Embryonic facial prominence (tissue), 1 donor: ENCODE data around the gene RSPH9.

ENCODE experiments used
- DNase-seq: peaks from one replicate; pipeline ENCODE4 v3.0.0-alpha.2; 2016; ENCODE audit errors: extremely low spot score

The RSPH9 gene

DNA sequence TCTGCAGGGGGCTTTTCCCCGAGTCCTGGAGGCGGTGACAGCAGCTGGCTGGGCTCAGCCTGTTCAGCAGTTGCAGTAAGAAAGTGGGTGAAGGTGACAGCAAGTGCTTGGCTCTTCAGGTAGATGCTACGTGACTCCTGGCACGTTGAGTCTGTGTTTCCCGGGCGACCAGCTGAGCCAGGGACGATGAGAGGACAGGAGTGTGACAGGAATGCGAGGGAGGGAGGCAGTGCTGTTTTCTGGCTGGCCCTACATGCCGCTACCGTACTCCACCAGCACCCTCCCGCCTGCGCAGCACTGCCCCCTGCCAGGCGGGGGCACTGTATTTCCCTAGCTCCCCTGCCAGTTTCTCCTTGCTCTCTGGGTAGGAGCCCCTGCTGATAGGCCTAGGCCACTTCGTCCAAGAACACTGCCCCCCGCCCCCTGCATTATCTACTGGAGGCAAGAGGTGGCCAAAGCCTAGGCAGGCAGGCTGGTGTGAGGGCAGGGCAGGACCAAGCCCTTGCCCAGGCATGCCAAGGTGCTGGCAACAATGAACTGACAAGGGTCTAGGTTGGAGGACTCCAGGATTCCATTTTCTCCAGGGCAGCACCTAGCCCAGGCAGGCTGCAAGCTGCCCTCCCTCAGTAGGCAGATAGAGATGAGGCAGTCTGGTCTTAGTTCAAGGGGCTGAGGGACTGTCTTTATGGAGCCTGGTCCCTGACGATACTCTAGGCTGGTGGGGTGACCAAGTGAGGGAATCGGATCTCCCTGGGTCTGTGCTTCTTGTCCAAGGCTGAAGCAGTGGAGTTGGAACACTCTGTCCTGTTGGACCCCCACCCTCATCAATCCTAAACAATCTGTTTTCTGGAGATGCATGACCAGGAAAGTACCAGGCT is 23.6 kb downstream of the RSPH9 start:
- peak; percentile 45 for DNase-seq

DNA sequence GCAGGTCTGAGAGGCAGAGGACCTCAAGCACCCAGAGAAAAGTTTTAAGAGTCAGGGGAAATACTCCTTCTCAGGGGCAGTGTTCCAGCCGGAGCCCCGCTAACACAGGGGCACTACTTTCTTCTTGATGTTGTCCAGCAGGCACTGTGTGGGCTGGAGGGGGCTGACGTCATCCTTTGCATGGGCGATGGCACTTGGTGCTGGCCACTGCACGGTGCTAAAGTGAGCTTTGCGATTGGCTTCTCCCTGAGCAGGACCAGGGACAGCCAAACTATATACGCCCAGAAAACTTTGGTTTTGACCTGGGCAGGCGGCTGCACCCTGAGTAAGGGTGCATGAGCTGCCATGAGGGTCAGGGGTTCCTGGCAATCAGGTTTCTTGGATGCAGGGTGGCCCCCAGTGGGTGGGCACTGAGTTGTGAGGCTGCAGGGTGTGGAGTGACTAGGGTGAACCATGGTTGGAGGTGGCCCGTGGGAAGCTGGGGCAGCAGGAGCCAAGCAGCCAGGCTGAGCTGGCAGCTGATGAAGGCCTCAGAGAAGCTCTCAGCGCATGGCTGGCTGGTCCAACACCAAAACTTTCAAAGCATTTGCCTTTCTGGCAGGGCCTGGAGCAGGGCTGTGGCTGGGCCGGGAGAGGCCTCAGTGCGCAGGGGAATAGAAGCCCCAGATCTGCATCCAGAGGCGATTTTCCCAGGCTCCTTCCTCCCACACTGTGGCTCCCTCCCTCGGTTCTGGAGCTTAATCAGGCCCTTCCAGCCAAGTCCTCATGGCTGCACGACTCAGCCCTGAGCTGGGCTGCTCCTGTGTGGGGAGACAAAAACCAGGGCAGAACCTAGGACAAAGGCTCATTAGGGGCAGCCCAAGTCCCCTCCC is 24.4 kb downstream of the RSPH9 start:
- DNase-seq, result no peak

DNA sequence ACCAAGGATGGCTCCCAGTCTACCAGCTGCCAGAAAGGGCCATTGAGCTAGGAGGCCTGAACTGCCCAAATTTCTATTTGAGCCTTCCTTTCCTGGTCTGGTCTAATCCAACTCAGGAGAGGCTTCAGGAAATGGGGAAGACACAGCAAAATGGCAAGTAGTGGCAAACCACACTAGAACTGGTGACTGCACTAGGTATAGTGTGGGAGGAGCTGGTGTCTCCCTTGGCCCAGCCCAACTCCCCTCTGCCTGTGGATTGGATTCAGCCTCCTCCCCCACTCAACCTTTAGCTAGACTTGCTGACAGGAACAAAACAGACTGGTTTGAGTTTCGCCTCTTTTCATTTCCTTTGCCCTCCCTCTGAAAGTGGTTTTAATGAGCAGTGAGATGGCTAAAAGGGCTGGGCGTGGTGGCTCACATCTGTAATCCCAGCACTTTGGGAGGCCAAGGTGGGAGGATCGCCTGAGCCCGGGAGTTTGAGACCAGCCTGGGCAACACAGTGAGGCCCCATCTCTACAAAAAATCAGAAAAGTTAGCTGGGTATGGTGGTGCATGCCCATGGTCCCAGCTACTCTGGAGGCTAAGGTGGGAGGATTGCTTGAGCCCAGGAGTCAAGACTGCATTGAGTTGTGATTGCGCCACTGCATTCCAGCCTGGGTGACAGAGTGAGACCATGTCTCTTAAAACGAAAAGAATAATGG is 25.2 kb downstream of the RSPH9 start:
- no peak for DNase-seq

DNA sequence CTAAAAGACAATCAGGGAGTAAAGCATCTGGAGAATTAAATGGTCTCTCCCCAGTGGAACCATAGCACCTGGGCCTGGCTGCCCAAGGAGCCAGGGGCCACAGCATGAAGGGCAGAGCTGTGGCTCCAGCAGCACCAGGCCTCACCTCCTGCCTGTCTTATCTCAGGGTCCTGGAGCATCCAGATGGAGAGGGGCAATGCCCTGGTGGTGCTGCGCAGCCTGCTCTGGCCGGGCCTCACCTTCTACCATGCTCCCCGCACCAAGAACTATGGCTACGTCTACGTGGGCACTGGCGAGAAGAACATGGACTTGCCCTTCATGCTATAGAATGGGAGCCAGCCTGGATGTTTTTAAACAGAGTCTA is 25.8 kb downstream of the RSPH9 start:
- DNase-seq, result no peak

DNA sequence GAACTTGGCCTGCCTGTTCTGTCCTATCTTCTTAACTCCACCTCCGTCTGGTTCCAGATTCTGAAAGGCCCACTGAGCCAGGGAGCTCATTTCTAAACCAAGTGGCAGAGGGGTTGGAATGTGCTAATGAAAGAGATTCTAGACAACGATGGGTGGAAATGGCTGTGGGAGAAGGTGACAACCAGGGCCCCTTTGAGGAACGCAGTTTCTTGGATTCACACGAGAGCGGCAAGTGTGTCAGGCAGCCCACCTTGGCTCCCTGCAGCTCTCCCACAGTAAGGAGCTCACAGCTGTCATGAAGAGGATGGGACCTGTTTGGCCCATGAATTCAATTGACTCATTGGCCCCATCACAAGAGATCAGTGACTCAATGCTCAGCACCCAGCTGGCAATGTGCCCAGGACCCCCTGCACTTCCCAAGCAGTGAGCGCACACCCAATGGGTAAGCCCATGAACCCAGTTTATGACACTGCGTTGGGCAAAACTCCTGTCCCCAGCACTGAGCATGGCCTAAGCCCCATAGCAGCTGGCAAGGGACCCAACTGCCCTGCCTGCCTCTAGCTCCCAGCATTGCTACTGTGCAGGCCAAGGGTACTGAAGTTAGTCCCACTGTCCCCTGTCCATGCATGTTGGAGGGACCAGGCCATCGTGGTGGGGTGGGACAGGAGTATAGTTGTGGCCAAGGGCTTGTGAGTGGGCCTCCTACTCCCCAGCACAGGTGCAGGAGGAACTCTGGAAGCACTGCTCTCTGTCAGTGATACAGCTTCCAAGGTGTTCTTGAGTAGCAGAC is 26.4 kb downstream of the RSPH9 start:
- DNase-seq, result no peak

DNA sequence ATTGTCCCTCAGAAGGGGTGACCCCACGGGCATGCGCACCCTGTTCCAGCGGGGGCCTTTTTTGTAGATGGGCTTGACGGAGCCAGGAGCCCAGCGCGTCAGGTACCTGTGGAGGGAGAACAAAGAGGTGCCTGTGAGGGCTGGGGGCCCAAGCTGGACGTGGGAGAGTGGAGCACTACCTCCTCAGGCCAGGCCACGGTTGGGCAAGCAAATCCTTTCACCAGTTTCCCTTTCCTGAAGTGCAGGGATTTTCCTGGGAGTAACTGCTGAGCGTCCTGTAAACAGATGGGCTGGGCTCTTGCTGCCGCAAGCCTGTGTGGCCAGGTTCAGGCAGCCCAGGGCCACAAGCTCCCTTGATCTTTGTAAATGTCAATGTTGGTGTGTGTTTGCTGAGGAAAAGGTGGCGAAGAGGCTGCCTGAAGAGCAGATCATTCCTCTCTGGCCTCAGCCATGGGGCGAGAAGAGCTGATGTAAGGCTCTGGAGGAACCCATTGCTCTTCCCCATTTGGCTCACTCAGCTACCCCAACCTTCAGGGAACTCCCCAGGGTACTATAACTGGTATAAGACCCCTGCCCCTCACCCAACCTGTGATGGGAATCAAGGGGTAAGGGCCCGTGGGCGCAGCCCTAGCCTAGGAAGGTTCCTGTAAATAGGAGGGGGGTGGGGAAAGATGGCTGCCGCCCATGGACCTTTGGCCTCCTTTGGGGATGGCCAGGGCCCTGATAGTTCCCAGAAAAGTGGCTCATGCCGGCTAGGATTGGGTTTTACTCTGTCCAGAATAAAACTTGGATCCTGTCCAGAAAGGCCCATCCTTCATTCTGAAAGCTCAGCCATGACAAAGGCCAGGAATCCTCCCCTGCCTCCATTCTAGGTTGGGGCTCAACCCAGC is 27.2 kb downstream of the RSPH9 start:
- DNase-seq, result no peak

DNA sequence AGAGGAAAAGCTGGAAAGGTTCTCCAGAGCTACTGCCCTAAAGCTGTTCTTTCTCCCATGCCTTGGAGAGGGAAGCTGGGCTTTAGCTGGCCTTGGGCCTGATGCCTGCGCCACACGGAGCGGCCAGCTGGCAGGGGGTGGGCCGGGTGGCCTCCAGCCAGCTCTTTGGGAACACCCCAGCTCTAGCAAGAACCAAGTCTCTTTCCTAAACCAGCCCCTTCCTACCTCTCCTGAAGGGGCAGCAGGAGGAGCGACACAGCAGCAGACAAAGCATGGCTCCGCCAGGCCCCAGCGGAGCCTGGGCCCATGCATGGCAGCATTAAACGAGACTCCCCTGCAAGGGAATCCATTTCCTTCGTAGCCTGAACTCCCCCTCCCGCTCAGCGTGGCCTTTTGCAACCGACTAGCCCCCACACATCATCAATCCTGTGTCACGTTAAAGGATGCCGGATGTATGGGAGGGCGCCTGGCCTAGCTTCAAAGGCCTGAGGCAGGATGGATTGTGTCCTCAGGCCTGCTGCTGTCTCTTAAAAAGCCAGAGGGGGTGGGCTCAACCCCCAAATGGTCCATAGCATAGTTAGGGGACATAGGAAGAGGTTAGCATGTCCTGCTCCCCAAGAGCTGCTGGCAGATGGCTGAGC is 28.7 kb downstream of the RSPH9 start:
- no peak for DNase-seq

DNA sequence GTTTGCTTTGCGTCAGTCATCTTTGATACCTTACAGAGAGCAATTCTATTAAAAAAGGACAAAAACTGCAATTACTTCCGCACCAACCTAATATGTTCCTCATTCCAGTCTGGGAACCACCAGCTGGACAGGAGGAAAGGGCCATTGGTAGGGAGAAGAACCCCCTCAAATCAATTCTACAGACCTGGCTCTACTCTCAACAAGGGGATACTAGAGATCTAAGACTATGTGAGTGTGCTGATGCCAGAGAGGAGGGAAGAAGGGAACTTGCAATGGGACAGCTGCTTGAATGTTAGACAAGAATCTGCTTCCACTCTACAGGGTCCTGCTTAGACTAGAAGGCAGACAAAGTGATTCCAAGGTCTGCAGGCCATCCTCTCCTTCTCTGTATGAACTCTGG is 29.5 kb downstream of the RSPH9 start:
- DNase-seq, result no peak

DNA sequence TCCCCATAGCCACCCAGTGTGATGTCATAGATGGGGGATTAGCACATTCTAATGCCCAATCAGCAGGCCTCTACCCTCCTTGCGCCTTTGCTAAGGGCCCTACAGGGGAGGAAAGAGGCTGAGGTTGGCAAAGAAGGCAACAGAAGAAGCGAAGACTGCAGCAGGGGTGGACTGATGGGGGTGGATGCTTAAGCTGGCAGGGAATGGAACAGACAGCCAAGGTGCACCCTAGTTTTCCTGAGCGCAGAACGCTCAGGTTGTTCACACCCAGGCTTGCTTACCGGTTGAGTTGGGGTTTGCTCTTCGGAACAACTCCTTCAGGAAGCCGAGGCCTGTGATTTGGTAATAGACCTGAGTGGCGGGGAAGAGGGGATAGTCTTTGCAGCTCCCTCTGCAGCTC is 30.1 kb downstream of the RSPH9 start:
- no peak for DNase-seq

DNA sequence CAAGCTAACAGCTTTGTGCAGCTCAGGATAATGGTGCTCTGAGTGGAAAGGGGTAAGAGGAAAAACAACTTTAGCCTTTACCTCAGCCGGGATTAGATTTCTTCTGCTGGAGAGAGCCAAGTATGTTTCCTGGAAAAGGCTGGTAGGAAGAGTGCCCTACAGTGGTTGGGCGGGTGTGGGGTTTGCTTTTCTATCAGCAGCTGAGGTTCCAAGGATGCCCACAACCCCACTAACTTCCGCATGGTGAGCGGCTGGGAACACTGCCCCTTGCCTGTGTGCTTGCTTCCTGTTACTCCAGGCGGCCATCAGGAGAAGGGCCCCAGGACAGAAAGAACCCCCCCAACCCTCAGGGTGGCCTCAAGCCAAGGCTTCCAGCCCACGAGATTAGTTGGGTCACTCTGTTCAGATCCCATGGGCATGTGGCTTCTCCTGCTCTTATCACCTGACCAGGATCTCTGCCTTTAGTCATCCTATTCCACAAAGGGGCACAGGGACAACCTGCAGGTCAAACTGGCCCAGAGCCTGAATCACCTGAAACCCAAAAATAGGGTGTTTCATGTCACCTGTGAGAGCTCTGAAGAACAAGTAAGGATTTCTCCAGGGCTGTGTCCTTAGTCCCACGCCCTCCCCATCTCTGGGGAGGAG is 32.2 kb downstream of the RSPH9 start:
- no peak for DNase-seq

DNA sequence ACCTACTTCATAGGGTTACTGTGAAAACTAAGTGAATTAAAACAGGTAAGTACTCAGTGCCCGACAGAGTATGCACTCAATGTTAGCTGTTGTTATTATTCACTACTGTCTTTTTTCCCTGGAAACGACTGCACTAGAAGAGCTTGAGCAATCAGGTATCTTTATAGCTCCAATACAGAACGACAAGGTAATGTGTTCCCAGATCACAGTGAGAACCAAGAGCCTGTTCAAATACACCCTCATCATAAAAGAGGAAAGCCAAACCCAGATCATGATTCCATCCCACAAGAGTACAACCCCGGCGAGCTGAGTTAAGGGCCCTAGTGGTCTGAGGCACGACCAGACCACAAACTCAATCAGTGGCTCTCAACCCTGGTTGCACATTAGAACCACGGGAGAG is 32.9 kb downstream of the RSPH9 start:
- no peak for DNase-seq

DNA sequence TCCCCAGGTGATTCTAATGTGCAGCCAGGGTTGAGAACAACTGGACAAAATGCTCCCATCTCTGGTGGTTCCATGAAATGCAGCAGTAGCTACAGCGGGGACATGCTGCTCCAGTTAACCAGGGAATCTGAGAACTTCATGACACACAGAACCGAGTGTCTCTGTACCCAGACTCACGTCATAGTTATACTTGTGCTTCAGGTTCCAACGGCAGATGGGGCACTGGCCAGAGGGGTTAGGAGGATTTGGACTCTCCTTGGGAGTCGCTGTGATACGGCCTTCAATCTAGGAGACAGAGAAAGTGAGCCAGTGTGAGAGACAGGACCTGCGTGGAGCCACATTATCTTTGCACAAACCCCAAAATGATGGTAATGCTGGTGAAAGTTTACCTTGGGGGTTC is 33.5 kb downstream of the RSPH9 start:
- DNase-seq, result no peak

DNA sequence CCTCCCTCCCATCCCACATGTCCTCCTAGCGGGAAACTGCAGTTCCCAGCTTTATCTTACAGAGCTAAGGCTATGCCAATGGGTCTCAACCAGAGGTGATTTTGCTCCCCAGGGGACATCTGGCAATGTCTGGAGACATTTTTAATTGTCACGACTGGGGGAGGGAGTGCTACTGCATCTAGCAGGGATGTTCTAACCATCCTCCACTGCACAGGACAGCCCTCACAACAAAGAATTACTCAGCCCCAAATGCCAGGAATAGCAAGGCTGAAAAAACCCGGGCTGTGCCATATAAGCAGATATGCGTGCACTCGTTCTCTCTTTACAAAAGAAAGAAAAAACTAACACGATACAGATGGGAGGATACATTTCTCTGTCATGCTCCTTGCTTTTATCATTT is 34.2 kb downstream of the RSPH9 start:
- no peak for DNase-seq

DNA sequence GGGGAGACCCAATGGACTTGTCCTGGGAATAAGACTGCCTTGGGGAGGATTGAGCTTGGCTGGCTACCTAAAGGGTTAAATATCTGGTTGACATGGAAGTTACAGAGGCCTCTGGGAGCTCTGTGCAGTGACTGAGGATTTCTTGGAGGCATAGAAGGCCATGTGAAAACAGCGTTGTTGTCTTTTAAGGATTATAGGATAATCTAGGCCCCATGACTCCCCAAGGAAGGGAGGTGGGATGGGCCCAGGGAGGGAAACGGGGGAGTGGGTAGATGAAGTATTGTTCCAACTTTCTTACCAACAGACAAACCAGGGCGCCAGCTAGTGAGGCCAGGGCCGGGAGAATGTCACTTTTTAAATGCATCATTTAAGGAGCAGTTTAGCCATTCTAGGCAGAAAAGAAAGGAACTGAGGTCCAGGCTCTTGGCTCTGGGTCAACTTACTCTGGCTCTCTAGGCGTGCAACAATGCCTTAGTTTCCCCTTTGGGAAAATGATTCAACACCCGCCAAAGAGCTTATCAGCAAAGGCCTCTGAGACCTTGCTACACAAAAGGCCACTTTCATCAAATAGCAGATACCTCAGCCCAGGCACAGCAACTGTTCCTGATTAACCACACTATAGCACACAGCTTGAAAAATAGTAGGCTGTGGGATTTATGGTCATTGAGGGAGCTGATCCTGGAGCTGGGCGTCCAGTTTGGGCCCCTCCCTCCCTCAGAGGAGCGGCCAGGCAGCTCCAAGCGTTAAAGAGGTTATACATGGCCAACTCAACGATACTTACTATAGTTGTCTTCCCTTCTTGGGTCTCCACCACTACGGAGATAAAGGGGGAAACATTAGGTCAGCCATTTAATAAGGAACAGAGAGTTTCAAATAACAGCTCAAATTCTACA is 35.7 kb downstream of the RSPH9 start:
- no peak for DNase-seq

DNA sequence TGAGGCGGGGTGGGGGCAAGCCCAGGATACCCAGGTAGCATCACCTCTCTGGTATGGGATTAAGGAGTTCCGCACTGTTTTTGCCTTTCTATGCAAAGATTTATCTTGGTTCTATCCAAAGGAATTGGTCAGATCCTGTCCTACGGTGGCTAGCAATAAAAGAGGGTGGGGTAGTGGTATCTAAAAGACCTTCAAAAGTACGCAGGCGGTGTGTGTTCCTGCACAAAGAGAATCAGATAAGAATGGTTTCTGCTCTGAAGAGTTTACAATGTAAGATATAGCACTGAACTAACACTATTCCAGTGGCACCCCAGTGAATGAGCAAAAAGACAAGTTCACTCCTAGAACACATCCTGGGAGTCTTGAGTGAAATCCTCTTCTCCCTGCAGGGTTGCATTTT is 36.5 kb downstream of the RSPH9 start:
- DNase-seq, result no peak

DNA sequence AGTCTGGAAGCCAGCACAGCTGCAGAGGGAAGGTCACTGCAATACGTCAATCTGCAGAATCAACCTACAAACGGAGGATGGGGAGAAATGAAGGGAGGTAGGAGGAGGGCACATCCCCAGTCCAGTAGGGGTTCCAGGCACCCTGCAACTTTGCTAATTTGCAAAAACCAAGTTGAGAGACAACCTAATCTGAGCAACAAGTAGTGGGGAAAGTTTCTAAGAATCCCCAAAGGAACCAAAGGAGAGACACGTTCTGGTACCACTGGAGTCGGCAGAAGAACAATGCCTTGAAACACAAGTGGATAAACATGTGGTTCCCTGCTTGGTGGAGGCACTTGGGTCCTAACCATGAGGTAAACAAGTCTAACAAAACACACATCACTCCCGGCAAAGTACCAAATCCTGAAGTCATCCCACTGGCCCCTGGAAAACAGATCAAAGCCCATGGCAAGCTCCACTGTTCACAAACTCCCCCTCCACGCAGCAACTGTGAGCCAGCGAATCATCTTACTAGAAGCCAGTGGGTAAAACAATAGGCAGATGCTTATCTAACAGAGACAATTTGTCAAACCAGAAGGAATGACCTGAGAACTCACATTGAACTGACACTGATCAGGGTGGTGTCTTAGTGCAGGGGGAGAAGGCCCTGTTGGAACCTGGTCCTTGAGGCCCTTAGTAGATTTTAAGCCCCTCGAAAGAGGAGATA is 38.0 kb downstream of the RSPH9 start:
- DNase-seq, result no peak

DNA sequence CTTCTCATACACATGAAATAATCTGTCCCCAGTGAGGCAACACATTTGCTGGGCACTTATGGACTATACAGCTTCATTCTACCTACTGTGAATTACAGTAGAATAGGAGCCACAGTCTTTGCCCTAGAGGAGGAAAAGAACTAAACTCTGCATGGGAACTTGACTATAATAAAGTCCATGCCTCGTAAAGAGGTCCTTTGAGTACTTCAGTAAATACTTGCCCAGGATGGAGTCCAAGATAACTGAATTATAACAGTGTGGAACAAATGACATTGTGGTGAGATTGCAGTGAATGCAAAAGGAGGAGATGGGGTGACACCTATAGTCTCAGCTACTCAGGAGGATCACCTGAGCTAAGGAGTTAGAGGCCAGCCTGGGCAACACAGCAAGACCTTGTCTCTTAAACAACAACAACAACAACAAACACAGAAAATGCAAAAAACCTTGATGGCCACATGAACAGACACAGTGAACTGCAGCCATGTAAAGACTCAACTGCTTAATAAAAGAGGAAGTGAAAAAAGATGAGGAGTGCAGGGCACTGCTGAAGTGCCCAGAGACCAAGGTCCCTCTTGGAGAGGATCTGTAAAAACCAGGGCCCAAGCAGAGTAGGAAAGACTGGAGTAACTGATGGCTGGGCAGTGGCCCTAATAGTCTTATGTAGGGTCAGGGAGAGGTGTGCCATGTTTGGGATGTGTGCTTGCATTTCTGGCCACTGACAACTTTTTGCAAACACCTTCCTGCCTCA is 39.0 kb downstream of the RSPH9 start:
- no peak for DNase-seq
